ENCODE data around the gene PGAP3. TPM values are rescaled to one million over a fixed set of nuclear protein-coding genes. Genes with fewer than 3 reads are reported as not detected.

PGAP3 gene
- total RNA-seq, 1 donor = 10.9 TPM

DNA sequence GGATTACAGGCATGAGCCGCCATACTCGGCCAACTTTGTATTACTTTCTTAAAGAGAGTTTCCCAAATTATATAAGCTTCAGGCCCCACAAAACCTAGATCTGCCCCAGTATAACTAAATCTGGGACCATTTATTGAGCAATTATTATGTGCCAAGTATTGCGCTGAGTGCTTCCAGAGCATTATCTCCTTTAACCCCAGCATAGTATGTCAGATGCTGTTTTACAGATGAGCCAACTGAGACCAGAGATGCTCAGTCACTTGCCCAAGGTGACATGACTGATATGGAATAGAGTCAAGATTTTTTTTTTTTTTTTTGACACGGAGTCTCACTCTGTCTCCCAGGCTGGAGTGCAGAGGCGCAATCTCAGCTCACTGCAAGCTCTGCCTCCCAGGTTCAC is 10.1 kb upstream of the PGAP3 start:
- no peaks in the 10 kb centered on the region for H3K27me3 ChIP-seq (ENCODE audit: insufficient read depth, low read length)
- H3K4me1 ChIP-seq (ENCODE audit: insufficient read depth, low read length) = peaks cover 8% of the 10 kb centered on the region
- no peak overlapping the region for H3K27ac ChIP-seq (ENCODE audit: low read depth, low read length)
- DNase-seq (ENCODE audit: insufficient read length, low spot score, missing footprints) = peak; percentile 53
- H4K20me1 ChIP-seq (ENCODE audit: insufficient read depth, low read length) = peaks cover 12% of the 10 kb centered on the region
- H3K4me3 ChIP-seq (ENCODE audit: insufficient read depth, low read length) = no peak overlapping the region
- peaks cover 32% of the 10 kb centered on the region for H3K79me2 ChIP-seq (ENCODE audit: insufficient read depth, low read length)
- TF ChIP-seq, protein P1, sequence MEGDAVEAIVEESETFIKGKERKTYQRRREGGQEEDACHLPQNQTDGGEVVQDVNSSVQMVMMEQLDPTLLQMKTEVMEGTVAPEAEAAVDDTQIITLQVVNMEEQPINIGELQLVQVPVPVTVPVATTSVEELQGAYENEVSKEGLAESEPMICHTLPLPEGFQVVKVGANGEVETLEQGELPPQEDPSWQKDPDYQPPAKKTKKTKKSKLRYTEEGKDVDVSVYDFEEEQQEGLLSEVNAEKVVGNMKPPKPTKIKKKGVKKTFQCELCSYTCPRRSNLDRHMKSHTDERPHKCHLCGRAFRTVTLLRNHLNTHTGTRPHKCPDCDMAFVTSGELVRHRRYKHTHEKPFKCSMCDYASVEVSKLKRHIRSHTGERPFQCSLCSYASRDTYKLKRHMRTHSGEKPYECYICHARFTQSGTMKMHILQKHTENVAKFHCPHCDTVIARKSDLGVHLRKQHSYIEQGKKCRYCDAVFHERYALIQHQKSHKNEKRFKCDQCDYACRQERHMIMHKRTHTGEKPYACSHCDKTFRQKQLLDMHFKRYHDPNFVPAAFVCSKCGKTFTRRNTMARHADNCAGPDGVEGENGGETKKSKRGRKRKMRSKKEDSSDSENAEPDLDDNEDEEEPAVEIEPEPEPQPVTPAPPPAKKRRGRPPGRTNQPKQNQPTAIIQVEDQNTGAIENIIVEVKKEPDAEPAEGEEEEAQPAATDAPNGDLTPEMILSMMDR (IDR thresholded peaks at IDR 0.05; ENCODE audit: extremely low read depth, low read depth, low read length) = no peak
- no peaks in the 10 kb centered on the region for H3K9me3 ChIP-seq (ENCODE audit: low read depth, low read length)
- no peaks in the 10 kb centered on the region for H3K36me3 ChIP-seq (ENCODE audit: insufficient read depth, low read length)
- no peak overlapping the region for H2AFZ ChIP-seq (ENCODE audit: low read length)
- no peak overlapping the region for H3K4me2 ChIP-seq (ENCODE audit: insufficient read depth, low read length)

DNA sequence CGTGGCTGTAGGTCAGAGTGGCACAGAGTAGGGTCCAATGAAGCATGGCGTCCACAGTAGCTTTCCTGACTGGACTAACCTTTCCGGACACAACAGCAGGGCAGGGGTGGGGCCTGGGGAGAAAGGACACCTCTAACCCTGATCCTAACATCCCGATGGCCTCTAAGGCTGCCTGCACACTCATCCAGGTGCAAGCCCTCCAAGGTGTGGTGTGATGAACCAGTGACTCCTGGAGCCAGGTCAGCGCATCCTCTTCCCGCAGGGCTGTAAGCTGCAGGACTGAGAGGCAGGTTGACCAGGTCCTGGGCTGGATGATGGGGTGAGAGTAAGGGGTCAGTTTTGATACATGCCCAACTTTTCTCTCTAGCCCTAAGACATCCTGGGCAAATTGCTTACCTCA is 8.9 kb upstream of the PGAP3 start:
- H4K20me1 ChIP-seq (ENCODE audit: insufficient read depth, low read length) = peaks cover 8% of the 10 kb centered on the region
- no peak overlapping the region for H3K27ac ChIP-seq (ENCODE audit: low read depth, low read length)
- no peak overlapping the region for H3K4me2 ChIP-seq (ENCODE audit: insufficient read depth, low read length)
- no peaks in the 10 kb centered on the region for H3K36me3 ChIP-seq (ENCODE audit: insufficient read depth, low read length)
- peaks cover 8% of the 10 kb centered on the region for H3K4me1 ChIP-seq (ENCODE audit: insufficient read depth, low read length)
- H2AFZ ChIP-seq (ENCODE audit: low read length) = no peak overlapping the region
- no peaks in the 10 kb centered on the region for H3K9me3 ChIP-seq (ENCODE audit: low read depth, low read length)
- TF ChIP-seq, protein P1 (IDR thresholded peaks at IDR 0.05; ENCODE audit: extremely low read depth, low read depth, low read length) = no peak
- peaks cover 20% of the 10 kb centered on the region for H3K79me2 ChIP-seq (ENCODE audit: insufficient read depth, low read length)
- DNase-seq (ENCODE audit: insufficient read length, low spot score, missing footprints) = no peak
- no peak overlapping the region for H3K4me3 ChIP-seq (ENCODE audit: insufficient read depth, low read length)
- H3K27me3 ChIP-seq (ENCODE audit: insufficient read depth, low read length) = no peaks in the 10 kb centered on the region

DNA sequence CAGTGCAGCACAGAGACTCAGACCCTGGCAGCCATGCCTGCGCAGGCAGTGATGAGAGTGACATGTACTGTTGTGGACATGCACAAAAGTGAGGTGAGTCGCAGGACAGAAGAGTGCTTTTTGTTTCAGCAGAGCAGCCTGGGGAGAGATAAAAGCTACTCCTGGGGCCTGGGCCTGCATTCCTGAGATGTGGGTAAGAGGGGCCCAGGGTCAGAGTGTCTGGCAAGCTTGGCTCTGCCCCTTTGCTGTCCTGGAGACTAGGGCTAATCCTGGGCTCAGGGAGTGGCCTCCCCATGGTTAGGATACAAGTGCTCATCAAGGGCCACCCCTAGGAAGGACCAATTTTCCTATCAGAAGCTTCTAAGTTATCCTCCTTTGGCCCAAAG is 7.2 kb upstream of the PGAP3 start:
- no peaks in the 10 kb centered on the region for H3K9me3 ChIP-seq (ENCODE audit: low read depth, low read length)
- H4K20me1 ChIP-seq (ENCODE audit: insufficient read depth, low read length) = no peaks in the 10 kb centered on the region
- no peak for DNase-seq (ENCODE audit: insufficient read length, low spot score, missing footprints)
- no peak overlapping the region for H3K4me3 ChIP-seq (ENCODE audit: insufficient read depth, low read length)
- TF ChIP-seq, protein P1 (IDR thresholded peaks at IDR 0.05; ENCODE audit: extremely low read depth, low read depth, low read length) = no peak
- no peaks in the 10 kb centered on the region for H3K4me1 ChIP-seq (ENCODE audit: insufficient read depth, low read length)
- H3K27me3 ChIP-seq (ENCODE audit: insufficient read depth, low read length) = no peaks in the 10 kb centered on the region
- no peak overlapping the region for H3K27ac ChIP-seq (ENCODE audit: low read depth, low read length)
- H3K36me3 ChIP-seq (ENCODE audit: insufficient read depth, low read length) = no peaks in the 10 kb centered on the region
- H3K79me2 ChIP-seq (ENCODE audit: insufficient read depth, low read length) = peaks cover 5% of the 10 kb centered on the region
- no peak overlapping the region for H2AFZ ChIP-seq (ENCODE audit: low read length)
- no peak overlapping the region for H3K4me2 ChIP-seq (ENCODE audit: insufficient read depth, low read length)

DNA sequence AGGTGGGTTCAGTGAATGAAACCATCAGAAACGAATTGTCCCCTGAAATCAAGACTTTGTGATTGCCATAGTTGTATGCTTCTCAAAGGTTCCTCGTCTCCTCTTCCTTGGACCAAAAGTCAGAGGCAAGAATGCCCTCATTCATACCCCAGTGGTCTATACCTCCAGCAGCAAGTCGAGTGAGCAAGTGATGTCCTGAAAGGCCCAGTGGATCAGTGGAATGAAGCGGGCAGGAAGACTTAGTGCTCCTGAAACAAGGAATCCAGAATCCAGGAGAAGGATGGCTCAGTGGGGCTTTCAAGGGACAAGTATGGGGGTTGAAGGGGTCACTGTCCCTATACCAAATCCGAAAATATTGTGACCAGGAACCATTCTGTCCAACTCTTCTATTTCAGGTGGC is 6.7 kb upstream of the PGAP3 start:
- Histone ChIP-seq H3K4me1 (ENCODE audit: insufficient read depth, low read length) (no peaks in the 10 kb centered on the region), H3K79me2 (ENCODE audit: insufficient read depth, low read length) (peaks cover 3% of the 10 kb centered on the region), H2AFZ (ENCODE audit: low read length) (no peak overlapping the region), H4K20me1 (ENCODE audit: insufficient read depth, low read length) (no peaks in the 10 kb centered on the region), H3K27me3 (ENCODE audit: insufficient read depth, low read length) (no peaks in the 10 kb centered on the region), H3K4me2 (ENCODE audit: insufficient read depth, low read length) (no peak overlapping the region), H3K36me3 (ENCODE audit: insufficient read depth, low read length) (no peaks in the 10 kb centered on the region), H3K4me3 (ENCODE audit: insufficient read depth, low read length) (no peak overlapping the region), H3K9me3 (ENCODE audit: low read depth, low read length) (no peaks in the 10 kb centered on the region), H3K27ac (ENCODE audit: low read depth, low read length) (no peak overlapping the region)
- DNase-seq (ENCODE audit: insufficient read length, low spot score, missing footprints) = peak; percentile 52
- TF ChIP-seq, protein P1 (IDR thresholded peaks at IDR 0.05; ENCODE audit: extremely low read depth, low read depth, low read length) = no peak

Data from osteoblast (primary cell).